ENCODE results near the gene SF3A2.

SF3A2 gene

GRCh38 chr19:2228157-2229030 is 8.2 kb upstream of the SF3A2 start:
- no peak overlapping the region for H3K27ac ChIP-seq
- TF ChIP-seq CTCF (conservative IDR thresholded peaks at IDR 0.05), result no peak

DNA sequence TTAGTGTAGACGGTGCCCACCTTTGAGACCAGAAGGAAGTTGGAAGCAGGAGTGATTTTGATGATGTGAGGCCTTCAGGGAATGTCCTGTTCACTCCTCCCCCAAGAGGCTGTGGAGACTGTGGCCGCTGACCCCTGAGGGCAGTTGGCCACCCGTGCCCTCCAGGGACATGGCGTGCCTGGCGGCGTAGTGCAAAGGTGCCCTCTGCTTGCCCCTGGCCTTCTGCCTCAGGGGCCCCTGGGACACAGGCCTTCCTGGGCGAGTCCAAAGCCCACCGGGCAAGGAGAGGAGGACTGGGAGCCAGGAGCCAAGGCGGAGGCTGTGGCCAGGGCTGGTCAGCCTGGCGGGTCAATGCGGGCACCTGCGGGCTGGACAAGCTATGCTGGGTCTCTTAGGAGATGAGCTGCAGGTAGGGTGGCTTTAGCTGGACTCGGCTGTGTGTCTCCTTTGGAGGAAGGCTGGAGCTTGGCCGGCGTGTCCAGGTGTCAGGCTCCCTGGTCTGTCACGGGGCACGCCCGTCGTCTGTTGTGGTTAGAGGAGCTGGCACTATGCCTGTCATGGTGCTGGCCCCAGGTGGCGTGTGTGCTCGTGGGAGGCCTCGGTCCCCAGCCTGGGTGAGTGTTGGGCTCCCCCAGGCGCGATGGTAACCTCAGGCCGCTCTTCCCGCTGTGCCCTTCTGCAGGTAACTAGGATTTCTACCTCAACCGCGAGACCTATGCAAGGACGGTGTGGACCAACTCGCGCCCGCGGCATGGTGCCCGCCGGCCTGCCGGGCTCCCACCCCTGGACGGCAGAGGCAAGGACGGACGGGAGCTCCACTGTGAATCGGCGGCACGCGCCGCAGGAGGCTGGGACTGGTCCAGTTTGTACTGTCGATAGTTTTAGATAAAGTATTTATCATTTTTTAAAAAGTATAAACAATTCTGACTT is 7.3 kb upstream of the SF3A2 start:
- H3K27ac ChIP-seq, result no peak overlapping the region
- no peak for TF ChIP-seq CTCF (conservative IDR thresholded peaks at IDR 0.05)

DNA sequence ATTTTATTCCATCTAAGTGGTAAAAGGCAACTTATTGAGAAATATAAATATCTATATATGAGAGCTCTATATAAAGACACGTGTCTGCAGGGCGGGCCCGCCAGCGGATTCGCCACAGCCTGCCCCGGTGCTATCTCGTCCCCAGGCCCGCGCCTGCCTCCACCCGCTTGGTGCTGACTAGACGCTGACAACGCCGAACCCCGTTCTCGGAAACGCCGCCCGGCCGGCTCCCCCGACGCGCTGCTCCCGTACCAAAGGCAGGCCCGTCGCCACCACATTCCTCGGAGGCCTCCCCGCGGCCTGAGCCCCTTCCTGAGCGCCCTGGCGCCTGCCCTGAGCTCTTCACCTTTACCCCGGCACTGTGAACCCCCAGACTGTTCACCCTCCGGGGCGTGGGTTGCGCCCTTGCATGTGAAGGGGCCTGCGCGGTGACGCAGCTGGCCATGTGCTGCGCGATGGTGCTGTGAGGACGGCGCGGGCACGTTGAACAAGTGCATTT is 6.5 kb upstream of the SF3A2 start:
- no peak for TF ChIP-seq CTCF (conservative IDR thresholded peaks at IDR 0.05)
- H3K27ac ChIP-seq, result no peak overlapping the region; the same call in 1 of the 2 replicates

GRCh38 chr19:2230807-2231533 is 5.7 kb upstream of the SF3A2 start:
- H3K27ac ChIP-seq, result no peak overlapping the region; the same call in 1 of the 2 replicates
- TF ChIP-seq CTCF (conservative IDR thresholded peaks at IDR 0.05), result no peak

DNA sequence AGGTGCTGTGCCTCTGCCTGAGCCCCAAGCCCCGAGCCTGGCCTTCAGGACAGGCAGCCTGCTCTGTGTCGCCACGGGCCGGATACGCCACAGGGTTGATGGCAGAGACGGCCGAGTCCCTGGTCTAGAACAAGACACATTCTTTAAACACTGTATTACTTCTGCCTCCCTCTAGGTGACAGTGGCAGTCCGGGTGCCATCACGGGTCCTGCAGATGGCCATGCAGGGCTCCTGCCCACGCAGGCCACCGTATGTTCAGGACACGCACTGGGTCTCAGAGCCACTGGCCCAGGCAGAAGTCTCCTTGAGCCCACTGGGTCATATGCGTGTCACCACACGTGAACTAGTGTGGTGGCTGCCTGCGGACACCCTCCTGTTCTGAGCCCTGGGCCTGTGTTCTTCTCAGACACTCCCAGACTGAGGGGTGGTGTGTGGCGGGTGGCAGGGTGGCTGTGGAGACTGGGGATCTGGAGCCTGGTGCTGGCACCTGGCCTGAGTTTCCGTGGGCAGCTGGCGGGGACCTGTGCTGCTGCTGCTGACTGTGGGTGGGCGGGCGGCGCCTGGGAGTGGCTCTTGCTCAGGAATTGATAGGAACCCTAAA is 4.9 kb upstream of the SF3A2 start:
- TF ChIP-seq CTCF (conservative IDR thresholded peaks at IDR 0.05), result peak; percentile 29; the same call in 1 of the 2 replicates
- no peak overlapping the region; the same call in 1 of the 2 replicates for H3K27ac ChIP-seq

- no peak for TF ChIP-seq CTCF (conservative IDR thresholded peaks at IDR 0.05)
- no peak overlapping the region for H3K27ac ChIP-seq
These were observed 4.1 kb upstream of the SF3A2 start for GRCh38 chr19:2232286-2233151.
